Esophagus squamous epithelium (tissue), 4 donors: ENCODE results near the gene RELL1.

Experiments
- POLR2A ChIP-seq, 4 donors: fragments of 450-650 bp; IDR thresholded peaks; one replicate each; pipeline ENCODE4 v1.6.1; 2017; ENCODE audit warnings: antibody characterized with exemption in 4 of 4, mild to moderate bottlenecking in 4 of 4, moderate library complexity in 3 of 4
- TF ChIP-seq, protein P1 (sequence below), 6 experiments: fragments of 450-650 bp in 4 of 6; fragments of 200-600 bp in 2 of 6; sonication (generic) in 2 of 6; IDR thresholded peaks; one replicate each; pipeline ENCODE4 v1.5.1; 2016 to 2019; ENCODE audit warnings: antibody characterized with exemption in 6 of 6, mild to moderate bottlenecking in 4 of 6, moderate library complexity in 4 of 6

GRCh38 chr4:37687194-37687562, 1.0 kb upstream of the RELL1 start:
- no peak for TF ChIP-seq POLR2A (IDR thresholded peaks at IDR 0.05)
- TF ChIP-seq, protein P1, sequence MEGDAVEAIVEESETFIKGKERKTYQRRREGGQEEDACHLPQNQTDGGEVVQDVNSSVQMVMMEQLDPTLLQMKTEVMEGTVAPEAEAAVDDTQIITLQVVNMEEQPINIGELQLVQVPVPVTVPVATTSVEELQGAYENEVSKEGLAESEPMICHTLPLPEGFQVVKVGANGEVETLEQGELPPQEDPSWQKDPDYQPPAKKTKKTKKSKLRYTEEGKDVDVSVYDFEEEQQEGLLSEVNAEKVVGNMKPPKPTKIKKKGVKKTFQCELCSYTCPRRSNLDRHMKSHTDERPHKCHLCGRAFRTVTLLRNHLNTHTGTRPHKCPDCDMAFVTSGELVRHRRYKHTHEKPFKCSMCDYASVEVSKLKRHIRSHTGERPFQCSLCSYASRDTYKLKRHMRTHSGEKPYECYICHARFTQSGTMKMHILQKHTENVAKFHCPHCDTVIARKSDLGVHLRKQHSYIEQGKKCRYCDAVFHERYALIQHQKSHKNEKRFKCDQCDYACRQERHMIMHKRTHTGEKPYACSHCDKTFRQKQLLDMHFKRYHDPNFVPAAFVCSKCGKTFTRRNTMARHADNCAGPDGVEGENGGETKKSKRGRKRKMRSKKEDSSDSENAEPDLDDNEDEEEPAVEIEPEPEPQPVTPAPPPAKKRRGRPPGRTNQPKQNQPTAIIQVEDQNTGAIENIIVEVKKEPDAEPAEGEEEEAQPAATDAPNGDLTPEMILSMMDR (IDR thresholded peaks at IDR 0.05), result no peak
